HG03558 (cell line): Measurements from ENCODE around the gene NIPAL3.

Source experiments
- ATAC-seq: cut with Tn5 transposase; IDR thresholded peaks from one replicate; pipeline ENCODE4 v1.9.1; 2021; ENCODE audit warnings: moderate number of reproducible peaks; ENCODE audit not compliant: unreplicated experiment; ENCODE audit errors: extremely low read depth

NIPAL3 gene

DNA sequence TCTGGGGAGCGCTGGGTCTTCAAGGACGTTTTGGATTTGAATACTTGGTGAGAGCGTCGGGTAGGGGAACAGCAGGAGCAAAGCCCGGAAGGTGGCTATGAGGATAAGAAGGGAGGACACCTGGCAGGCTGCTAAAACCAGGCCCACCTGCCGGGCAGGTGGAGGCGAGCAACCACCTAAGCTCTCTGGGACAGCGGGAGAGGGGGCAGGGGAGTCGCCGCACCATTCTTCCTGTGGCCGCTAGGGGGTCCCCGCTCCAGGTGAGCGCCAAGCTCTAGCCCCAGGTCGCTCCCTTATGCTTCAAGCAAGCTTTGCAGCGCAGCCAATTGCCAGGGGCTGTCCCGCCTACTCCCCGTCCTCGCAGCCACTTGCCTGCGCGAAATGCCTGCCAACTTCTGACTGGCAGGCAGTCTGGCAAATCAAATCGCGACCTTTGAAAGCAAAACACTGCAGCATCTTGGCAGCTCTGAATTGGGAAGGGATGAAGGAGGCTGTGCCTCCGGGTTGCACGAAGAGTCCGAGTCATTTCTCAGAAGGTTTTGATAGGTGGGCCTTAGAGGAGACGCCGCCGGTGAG lies at the start of gene NIPAL3:
Gene NIPAL3, plus strand, starts transcription at position 469 of the 576 bp plus-strand sequence. CDS start 3,746 bp downstream, outside the sequence.
- ATAC-seq, result peak; percentile 76

DNA sequence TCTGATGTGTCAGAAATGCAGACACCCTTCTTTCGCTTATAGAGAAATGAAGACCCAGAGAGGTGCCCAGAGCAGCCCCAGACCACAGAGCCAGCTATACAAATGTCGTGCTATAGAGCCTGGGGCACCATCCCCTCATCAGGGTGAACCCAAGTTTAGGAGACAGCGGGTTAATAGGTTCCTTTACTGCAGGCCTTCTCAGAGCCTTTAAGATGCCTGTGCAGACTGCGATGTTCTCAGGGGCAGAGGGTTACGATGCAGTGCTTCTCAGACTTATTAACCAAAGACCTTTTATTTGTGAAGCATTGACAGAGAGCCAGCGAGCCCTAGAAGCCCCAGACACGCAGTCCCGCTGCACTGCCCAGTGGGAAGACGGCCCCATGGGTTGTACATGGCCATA lies 48.9 kb upstream of the NIPAL3 start:
- no peak for ATAC-seq

DNA sequence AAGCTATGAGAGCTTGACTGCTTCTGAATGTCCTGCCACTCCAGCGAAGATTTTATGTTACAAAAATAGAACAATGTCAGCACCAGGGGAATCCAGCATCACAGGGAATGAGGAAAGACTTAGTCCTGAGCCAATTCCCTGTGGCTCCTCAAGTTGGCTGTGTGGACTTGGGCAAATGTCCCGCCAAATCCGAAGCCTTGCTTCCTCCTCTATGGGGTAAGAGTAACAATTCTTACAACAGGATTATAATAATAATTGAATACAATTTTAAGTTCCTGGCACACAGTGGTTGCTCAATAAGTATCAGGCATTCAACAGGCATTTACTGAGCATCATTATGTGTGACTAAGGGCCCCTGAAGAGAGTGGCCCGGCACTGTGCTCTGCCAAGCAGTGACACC lies 46.4 kb upstream of the NIPAL3 start:
- ATAC-seq, result no peak

DNA sequence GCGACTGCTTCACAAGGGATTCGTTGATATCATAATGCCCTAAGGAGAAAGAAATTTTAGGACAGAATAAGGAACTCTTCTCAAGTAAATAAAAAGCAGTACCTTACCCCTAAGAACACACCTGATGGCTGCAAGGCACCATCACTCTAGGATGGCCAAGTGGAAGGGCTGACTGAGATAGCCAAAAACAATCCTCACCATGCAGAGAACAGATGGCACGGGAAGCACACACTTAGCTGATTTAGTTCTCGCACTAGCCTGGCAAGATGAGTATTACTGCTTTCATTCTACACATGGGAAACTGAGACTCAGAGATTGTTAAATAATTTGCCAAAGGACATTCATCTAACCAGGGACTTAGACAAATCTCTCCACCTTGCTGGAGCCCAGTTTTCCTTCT lies 45.8 kb upstream of the NIPAL3 start:
- no peak for ATAC-seq

DNA sequence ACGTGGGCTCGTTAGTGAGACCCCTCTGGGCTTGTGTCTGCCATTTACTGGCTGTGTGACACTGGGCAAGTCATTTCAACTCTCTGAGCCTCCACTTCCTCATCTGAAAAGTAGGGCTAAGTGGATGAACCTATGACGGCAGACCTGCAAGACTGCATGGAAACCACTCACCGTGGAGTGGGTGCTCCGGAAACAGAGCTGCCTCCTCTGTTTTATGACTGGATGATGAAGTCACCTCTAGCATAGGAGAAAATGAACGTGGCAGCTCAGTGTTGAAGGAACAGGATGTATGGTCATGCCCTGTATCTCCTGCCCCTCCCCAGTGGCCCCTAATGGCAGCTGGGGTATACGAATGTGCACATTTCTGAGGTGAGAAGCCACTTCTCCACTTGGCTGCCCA lies 42.6 kb upstream of the NIPAL3 start:
- no peak for ATAC-seq

DNA sequence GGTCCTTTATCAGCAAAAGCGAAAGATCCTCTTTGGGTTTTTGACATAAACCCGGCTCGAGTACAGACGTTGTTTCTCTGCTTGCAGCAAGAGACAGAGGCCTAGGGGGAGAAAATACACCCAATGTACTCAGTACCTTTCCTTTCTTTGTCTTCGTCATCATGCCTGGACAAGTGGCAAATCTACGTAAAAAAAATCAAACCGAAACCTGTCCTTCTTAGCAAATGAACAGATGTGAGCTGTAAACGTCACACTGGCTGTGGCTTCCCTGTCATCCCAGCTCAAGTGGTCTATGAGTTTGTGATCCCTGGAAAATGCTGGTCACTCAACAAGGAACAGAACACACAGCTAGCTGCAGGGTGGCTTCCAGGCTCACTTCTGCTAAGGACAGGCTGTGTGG lies 41.9 kb upstream of the NIPAL3 start:
- no peak for ATAC-seq

DNA sequence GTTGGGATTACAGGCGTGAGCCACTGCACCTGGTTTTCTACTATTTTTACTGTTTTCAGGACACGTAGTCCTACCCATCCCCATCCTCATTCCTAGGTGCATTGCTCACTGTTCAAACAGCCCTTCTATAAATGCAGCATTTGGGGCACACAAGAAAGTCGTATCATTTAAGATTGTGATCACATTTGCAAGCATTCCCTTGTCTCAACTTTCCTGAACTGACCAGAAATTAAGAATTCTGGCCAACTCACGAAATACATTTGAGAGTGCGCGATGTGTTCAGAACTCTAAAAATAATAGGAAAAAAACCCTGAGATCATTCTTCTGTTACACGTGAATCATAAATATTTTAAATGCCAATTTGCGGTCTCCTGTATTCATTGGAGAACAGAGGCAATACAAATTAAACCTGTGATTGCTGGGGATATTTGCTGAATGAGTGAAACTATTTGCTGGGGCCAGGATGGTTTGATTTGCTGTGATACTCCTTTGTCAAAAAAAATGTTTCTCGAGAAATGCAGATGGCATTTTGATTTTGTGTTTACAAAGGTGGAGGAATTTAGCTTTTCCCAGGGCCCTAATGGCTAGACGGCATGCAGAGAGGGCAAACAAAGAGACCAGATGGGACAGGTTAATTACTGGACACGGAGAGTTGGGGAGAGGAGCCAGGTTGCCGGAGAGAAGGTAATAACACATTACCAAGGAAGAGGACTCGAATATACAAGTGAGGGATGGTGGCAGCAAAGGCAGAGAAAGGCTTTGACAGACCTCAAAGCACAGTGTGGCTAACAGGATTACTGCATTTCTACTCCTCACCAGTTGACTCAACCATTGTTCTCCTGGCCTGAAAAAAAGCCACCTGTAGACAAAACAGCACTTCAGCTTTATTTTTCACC lies 40.5 kb upstream of the NIPAL3 start:
- no peak for ATAC-seq

DNA sequence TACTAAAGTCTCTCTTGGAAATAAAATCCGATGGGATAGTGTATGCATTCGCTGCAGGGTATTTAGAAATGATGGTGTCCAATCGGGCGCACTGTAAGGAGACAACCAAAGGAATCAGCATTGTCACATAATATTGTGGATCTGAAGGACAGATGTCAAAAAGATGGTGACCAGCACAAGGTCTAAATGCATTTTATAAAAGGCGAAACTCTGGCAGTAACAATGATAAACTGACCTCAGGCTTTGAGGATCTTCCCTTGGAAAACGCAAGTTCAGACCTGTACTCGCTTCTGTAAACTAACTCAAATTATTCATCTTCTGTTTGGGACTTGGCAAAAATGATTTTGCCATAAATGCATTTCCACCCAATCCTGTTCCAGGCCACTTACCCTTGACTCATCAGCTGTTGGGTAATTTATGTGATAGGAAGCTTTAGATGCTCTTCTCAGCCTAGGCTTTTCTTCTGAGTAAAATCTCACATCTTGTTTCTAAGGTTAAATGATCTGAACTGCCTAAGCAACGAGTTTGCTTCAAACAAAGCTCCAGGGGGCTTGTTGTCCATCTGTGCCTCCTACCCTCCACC lies 35.8 kb upstream of the NIPAL3 start:
- no peak for ATAC-seq

DNA sequence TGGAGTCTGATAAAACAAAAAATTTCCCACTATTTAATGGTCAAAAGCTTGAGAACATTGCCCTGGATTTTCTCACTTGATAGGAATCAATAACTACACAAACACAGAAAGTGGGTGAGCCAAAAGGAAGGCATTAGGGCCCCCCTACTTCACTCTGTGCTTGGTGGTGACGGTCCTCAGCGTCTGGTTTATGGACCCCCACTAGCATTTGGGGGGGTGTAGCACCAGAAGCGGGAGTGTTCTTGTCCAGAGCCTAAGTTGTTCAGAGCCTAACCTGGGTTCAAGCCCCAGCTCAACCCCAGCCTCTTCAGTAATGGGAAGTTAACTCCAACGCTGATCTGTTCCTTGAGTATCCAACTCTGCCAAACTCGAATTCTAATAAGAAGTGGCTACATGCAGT lies 35.1 kb upstream of the NIPAL3 start:
- ATAC-seq, result no peak

DNA sequence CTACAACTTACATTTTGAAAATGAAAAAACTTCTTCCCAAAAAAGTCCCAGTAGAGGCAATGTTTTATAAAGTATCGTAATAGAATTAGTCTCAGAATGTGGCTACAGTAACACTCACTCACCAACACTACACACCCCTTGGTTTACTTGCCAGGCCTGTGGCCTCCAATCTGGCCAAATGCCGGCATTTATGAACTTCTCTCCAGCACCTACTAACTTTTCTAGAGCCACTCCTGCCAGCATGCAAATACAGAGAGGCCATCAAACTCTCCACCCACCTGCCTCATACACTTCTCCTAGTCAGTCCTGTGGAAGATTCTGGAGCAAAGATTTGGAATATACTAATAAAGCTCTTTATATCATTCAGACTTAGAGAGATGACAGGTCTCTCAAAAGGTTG lies 34.3 kb upstream of the NIPAL3 start:
- ATAC-seq, result no peak

DNA sequence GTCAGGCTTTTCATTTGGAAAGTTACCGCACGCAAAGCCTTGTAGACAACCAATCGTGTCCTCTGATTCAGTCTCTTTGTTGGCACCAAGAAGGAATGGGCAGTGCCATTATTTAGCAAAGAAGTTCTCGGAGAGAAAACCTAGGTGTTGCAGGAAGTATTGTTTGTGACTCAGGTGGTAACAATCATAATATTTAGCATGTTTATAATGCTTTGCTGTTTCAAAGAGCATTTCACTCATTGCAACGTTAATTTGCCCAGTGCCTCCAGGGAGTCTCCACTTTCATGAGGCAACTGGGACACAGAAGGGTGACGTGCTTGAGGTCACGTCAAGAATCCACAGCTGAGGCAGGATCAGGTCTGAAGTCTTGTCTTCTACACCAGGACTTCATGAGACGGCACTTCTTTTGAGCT lies 33.4 kb upstream of the NIPAL3 start:
- no peak for ATAC-seq

DNA sequence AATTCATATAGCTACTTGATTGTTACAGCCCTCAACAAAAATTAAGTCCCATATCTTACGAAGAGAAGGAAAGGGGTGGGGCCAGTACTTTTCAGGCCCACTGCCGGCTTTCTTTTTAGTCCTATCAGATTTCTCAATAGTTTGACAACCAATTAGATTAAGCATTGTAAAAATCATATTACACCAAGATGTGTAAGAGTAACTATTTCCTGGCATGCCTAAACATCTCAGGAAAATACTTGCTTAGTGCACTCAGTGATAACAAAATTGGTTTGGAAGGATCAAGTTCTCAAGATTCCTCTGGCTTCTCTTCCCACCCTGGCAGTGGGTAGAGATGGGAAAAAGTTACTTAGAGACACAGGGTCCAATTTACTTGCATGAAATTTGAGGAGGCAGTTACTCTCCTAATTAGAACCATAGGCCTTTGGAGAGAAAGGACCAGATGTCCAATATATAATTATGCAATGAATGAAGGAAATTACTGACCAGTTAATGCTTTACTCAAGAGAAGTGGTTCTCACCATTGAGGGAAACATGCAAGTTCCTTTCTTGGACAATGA lies 32.1 kb upstream of the NIPAL3 start:
- ATAC-seq, result no peak

DNA sequence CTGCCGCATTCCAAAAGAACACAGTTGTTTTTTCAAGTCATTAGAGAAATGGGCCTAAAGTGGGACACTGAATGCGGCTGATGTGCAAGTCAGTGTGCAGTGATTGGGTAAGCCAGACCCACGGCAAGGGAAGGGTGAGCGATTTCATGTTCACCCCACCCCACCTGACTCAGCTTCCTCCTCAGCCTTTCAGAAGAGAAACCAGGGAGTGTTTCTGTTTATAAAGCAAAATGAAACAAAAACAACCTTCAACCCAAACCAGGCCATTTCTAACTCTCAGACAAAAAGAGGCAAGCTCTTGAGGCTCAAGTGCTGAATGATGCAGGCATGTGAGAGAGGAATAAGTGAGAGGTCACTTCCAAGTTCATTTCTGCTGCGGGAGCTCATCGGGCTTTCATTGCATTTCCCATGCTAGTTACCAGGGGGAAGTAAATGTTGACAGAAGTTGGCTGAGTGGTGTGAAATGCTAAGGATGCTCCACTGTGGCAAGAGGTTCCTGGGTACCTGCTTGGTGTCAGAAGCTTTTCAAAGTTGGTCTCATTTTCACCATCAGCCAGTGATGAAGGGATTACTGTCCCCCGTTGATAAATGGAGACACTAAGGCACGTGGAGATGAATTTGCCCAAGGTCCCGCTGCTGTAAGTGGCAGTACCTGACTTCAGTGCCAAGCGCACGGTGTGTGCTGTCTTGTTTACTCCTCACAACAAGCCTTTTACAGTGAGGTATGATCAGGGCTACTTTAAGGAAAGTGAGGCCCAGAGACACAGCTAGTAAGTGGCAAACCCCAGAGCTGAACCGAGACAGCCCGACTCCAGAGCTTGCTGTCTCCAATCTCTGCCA lies 31.1 kb upstream of the NIPAL3 start:
- peak; percentile 55 for ATAC-seq

DNA sequence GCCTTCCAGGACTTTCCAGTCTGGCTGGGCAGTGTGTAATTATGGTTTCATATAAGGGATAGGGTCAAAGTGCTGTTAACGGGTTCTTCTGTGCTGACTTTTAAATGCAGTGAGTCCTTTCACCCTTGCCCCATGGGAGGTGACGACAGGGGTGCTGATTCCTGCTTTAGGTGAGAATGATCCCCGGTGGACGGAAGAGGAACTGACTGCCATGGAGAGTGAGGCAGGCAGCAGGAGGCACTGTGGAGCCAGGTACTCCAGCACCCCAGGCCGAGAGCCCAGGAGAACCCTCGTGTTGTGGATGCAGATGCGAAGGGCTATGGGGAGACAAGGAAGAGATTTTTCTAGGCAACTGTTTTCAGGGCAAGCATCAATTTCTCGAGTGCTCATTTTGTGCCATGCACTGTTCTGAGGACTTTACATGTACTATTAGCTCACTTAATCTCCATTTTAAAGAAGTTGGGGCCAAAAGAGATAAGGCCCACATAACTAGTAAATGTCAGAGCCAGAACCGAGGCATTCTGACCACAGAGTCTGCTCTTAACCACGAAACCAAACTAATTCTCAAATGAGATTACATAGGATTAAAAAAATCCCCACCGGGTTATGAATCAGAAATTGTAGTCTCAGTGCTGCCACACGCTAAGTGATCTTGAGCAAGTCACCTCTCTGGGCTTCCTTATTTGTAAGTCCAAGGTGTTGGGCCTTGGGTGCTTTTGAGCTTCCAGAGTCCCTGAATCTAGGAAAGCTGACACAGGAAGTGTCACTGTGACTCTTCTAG lies 30.3 kb upstream of the NIPAL3 start:
- ATAC-seq, result no peak

DNA sequence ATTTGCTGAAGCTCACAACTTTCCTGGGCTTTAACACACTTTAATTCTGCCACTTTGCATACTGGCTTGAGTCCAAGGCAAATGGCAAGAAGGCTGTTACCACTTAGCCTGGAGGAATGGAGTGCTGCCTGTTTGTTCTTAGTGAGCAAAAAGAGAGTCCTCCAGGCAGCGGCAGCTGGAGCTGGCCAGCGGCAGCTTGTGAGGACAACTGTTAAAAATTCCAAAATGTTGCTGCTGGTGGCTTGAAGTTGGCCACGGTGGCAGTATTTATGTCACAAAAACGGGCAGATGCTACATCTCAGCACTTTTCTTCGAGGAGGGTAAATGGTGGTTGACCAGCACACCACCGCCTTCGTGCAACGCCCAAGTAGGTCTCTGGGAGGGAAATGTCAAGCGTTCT lies 29.4 kb upstream of the NIPAL3 start:
- no peak for ATAC-seq

DNA sequence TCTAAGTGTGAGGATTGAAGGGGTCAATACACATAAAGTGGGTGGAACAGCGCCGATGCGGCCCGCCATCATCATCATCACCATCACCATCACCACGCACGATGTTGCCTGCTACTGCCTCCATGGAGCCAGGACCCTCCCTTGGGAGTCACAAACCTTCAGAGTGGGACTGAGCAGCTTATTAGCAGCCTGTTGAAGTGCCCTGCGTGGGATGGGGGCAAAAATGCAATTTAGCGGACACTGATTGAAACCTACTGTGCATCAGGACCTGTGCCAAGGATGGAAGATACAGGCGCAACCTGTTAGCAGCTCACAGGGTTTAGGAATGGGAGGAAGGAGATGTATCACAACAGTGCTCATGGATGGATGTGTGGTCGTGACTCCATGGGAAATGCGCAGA lies 28.7 kb upstream of the NIPAL3 start:
- no peak for ATAC-seq

DNA sequence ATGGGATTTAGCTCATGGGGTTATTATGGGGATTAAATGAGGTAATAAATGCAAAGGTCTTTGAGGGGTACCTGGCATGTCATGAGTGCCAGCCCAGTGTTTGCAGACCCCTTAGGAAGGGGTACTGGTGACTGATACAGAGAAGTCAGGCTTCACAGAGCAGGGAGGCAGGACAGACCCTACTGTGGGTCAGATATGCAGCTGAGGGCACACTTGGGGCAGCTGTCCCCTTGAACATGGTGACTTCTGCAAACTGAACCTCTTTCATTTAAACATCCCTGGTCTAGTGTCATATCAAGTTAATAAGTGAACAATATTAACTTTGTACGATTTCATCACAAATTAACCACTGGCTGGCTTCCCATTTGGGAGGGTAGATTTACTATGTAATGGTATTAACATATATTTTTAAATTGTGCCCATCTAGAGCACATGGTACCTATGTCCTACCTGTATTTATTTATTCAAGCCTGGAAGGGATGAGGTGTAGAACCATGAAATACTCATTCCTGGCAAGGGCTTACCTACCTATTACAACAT lies 27.9 kb upstream of the NIPAL3 start:
- no peak for ATAC-seq

DNA sequence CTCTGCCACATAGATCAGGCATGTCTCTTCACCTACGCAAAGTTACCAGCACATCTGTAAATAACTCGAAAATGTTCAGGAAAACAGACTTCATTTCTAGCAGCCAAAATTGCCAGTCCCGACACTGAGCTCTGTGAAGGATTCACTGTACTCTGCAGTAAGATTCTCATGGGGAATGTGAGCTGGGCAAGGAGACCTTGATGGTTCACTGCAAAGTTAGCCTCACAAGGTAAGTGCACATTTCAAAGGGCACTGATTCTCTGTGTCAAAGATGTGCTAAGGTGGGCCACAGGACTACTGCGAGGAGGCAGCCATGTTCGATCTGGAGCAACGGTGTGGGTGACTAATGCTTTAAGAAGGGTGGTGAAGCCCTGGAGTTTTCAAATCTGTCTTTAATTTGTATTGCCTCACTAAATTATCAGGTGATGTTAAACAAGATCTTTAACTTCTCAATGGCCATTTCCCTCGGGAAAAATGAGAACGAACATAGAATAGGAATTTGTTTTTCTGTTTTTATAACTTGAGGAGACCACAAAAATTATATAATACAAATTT lies 27.2 kb upstream of the NIPAL3 start:
- no peak for ATAC-seq

DNA sequence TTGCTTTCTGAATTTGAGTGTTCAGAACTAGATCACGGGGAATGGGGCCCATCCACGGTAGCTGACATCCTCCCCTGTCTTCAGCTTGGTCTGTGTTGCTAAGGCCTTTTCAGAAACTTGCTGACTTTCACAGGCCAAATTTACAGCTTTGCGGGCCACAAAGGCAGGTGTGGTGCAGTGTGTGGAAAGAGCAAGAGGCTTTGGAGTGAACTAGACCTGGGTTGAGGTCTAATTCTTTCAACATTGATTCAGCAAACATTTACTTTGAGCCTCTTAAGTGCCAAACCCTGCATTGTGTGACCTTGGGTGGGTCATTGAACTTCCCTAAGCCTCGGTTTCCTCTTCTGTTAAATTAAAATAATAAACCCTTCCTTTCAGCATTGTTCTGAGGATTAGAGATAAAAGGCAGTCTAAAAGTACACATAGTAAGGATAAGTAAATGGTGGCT lies 26.3 kb upstream of the NIPAL3 start:
- no peak for ATAC-seq
